Liver (tissue), 3 donors: ENCODE results near the gene ANO5.

ENCODE experiments used
- ATF3 ChIP-seq: IDR thresholded peaks from 2 replicates; pipeline ENCODE4 v1.6.1; 2016; ENCODE audit warnings: antibody characterized with exemption
- JUND ChIP-seq, 2 donors: IDR thresholded peaks; 2 replicates each; pipeline ENCODE4 v1.6.1; 2016; ENCODE audit warnings: antibody characterized with exemption in 2 of 2
- TAF1 ChIP-seq: conservative IDR thresholded peaks from 2 replicates; pipeline ENCODE4 v1.6.1; 2016; ENCODE audit warnings: antibody characterized with exemption, mild to moderate bottlenecking
- TF ChIP-seq, protein P1 (sequence below): fragments of 150-350 bp; IDR thresholded peaks from 2 replicates; pipeline ENCODE4 v1.5.1; 2017; ENCODE audit warnings: improper control_type of control experiment, low read depth, low read length; ENCODE audit not compliant: missing input control
- TF ChIP-seq, protein P2 (sequence below): IDR thresholded peaks from 2 replicates; pipeline ENCODE4 v1.6.1; 2016; ENCODE audit warnings: antibody characterized with exemption, mild to moderate bottlenecking
- donor health status: healthy.
- donor health status: healthy.

DNA sequence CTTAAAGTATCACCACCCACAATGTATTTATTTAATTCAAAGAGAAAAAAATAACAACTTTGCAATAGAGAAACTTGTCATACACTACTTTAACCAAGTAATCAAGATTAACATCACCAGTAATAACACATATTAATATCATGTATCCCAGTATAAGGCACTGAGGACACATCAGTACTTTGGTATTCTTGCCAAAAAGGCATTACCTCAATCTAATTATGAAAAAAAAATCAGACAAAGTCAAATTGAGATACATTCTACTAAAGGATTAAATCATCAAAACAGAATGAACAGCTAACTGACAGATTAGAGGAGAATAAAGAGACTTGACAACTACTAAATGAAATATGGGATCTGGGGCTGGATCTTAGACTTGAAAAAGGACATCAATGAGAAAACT lies 109.5 kb downstream of the ANO5 start:
- TF ChIP-seq, protein P1, sequence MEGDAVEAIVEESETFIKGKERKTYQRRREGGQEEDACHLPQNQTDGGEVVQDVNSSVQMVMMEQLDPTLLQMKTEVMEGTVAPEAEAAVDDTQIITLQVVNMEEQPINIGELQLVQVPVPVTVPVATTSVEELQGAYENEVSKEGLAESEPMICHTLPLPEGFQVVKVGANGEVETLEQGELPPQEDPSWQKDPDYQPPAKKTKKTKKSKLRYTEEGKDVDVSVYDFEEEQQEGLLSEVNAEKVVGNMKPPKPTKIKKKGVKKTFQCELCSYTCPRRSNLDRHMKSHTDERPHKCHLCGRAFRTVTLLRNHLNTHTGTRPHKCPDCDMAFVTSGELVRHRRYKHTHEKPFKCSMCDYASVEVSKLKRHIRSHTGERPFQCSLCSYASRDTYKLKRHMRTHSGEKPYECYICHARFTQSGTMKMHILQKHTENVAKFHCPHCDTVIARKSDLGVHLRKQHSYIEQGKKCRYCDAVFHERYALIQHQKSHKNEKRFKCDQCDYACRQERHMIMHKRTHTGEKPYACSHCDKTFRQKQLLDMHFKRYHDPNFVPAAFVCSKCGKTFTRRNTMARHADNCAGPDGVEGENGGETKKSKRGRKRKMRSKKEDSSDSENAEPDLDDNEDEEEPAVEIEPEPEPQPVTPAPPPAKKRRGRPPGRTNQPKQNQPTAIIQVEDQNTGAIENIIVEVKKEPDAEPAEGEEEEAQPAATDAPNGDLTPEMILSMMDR: no peak
- no peak for TF ChIP-seq JUND (IDR thresholded peaks at IDR 0.05)
- TF ChIP-seq TAF1: no peak
- no peak for TF ChIP-seq ATF3
- TF ChIP-seq, protein P2, sequence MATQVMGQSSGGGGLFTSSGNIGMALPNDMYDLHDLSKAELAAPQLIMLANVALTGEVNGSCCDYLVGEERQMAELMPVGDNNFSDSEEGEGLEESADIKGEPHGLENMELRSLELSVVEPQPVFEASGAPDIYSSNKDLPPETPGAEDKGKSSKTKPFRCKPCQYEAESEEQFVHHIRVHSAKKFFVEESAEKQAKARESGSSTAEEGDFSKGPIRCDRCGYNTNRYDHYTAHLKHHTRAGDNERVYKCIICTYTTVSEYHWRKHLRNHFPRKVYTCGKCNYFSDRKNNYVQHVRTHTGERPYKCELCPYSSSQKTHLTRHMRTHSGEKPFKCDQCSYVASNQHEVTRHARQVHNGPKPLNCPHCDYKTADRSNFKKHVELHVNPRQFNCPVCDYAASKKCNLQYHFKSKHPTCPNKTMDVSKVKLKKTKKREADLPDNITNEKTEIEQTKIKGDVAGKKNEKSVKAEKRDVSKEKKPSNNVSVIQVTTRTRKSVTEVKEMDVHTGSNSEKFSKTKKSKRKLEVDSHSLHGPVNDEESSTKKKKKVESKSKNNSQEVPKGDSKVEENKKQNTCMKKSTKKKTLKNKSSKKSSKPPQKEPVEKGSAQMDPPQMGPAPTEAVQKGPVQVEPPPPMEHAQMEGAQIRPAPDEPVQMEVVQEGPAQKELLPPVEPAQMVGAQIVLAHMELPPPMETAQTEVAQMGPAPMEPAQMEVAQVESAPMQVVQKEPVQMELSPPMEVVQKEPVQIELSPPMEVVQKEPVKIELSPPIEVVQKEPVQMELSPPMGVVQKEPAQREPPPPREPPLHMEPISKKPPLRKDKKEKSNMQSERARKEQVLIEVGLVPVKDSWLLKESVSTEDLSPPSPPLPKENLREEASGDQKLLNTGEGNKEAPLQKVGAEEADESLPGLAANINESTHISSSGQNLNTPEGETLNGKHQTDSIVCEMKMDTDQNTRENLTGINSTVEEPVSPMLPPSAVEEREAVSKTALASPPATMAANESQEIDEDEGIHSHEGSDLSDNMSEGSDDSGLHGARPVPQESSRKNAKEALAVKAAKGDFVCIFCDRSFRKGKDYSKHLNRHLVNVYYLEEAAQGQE: no peak
